ENCODE results near the gene TSPAN14. TPM values are rescaled to one million over a fixed set of nuclear protein-coding genes. Genes with fewer than 3 reads are reported as not detected.

TSPAN14 gene
- total and polyA plus RNA-seq, 2 of the 13 experiments (the other 11 are each of a cell fraction or from before 2014, with no cell fraction given), result 24.1 to 80.6 TPM

DNA sequence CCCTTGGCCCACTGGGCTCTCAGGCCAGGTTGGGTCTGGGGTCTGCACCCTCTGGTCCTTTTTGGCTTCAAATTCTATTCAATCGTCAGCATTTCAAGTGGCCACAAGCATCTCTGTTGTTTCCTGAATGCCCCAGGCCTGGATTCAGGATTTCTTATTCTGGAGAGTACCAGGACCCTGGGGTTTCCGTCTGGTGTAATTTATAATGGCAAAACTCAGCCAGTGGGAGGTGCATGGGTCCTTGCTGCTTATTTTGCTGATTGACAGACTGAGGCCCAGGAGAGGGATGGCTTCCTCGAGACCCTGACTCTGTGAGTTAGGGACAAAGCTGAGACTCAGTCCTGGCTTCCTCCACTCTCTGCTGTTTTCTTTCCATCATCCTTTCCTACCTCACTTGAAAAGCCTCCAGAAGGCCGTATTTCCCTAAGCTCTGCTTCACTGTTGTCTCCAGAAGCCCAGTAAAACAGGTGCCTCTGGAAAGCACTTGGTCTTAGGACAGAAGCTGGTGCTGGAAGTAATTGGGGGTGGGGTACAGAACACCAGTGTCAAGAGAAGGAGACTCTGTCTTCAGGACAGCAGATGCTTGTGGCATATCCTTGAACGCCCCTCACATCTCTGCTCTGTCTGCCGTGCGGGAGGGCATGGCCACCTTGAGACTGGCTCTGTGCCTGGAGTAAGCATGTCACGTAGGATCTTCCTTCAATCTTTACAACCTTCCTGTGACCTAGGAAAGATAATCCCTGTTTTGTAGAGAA is 44.1 kb downstream of the TSPAN14 start (continued):
- peak; percentile 9; the same call in 1 of the 2 replicates for TF ChIP-seq NFKB2 (CRISPR knock-in tag; IDR thresholded peaks at IDR 0.05; ENCODE audit: borderline replicate concordance)
- TF ChIP-seq ZNF644 (CRISPR knock-in tag; IDR thresholded peaks at IDR 0.05; ENCODE audit: low read depth), result no peak
- no peak for TF ChIP-seq ZNF790 (CRISPR knock-in tag; IDR thresholded peaks at IDR 0.05; ENCODE audit: borderline replicate concordance)
- no peak for TF ChIP-seq AGO1 (IDR thresholded peaks at IDR 0.05; ENCODE audit: low read depth, low read length, poor library complexity, severe bottlenecking)
- peak; percentile 13; the same call in 1 of the 2 replicates for TF ChIP-seq ZBTB4 (CRISPR knock-in tag; IDR thresholded peaks at IDR 0.05; ENCODE audit: borderline replicate concordance)
- TF ChIP-seq, protein P1, sequence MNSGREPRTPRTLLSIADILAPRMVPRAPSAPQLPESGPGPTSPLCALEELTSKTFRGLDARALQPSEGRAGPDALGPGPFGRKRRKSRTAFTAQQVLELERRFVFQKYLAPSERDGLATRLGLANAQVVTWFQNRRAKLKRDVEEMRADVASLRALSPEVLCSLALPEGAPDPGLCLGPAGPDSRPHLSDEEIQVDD (CRISPR knock-in tag; IDR thresholded peaks at IDR 0.05; ENCODE audit: borderline replicate concordance), result no peak
- no peak; the same call in 1 of the 2 replicates for TF ChIP-seq ZNF766 (CRISPR knock-in tag; IDR thresholded peaks at IDR 0.05; ENCODE audit: borderline replicate concordance)
